Fibroblast of pulmonary artery (primary cell): ENCODE data around the gene SLC5A1.

ENCODE experiments used
- DNase-seq: peaks from one replicate; pipeline ENCODE4 v3.0.0-alpha.2; 2010; ENCODE audit warnings: low read depth
- H3K4me3 ChIP-seq: replicated peaks from 2 replicates; pipeline ENCODE4 v1.5.1; 2011; ENCODE audit warnings: low read depth, mild to moderate bottlenecking, control low read depth, low read length, moderate library complexity
- TF ChIP-seq, protein P1 (sequence below): IDR thresholded peaks from 2 replicates; pipeline ENCODE4 v1.5.1; 2011; ENCODE audit warnings: mild to moderate bottlenecking, control low read depth, low read length, inconsistent platforms; ENCODE audit errors: missing control alignments

SLC5A1 gene

DNA sequence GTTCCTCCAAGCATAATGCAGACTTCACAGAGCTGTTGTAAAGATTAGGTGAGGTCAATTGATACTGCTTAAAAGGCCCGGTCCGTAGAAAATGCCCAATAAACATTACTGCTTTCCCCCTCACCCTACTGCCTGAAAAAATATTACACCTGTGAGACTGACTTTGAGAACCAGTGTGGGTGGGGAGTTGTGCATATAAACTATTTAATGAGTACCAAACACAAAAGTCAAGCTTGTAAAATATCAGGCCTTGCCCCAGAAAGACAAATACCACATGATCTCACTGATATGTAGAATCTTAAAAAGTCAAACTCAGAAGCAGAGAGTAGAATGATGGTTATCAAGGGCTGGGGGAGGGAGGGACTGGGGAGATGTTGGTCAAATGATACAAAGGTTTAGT is 69.3 kb downstream of the SLC5A1 start:
- TF ChIP-seq, protein P1, sequence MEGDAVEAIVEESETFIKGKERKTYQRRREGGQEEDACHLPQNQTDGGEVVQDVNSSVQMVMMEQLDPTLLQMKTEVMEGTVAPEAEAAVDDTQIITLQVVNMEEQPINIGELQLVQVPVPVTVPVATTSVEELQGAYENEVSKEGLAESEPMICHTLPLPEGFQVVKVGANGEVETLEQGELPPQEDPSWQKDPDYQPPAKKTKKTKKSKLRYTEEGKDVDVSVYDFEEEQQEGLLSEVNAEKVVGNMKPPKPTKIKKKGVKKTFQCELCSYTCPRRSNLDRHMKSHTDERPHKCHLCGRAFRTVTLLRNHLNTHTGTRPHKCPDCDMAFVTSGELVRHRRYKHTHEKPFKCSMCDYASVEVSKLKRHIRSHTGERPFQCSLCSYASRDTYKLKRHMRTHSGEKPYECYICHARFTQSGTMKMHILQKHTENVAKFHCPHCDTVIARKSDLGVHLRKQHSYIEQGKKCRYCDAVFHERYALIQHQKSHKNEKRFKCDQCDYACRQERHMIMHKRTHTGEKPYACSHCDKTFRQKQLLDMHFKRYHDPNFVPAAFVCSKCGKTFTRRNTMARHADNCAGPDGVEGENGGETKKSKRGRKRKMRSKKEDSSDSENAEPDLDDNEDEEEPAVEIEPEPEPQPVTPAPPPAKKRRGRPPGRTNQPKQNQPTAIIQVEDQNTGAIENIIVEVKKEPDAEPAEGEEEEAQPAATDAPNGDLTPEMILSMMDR = no peak
- no peak for DNase-seq
- no peak overlapping the region for H3K4me3 ChIP-seq

DNA sequence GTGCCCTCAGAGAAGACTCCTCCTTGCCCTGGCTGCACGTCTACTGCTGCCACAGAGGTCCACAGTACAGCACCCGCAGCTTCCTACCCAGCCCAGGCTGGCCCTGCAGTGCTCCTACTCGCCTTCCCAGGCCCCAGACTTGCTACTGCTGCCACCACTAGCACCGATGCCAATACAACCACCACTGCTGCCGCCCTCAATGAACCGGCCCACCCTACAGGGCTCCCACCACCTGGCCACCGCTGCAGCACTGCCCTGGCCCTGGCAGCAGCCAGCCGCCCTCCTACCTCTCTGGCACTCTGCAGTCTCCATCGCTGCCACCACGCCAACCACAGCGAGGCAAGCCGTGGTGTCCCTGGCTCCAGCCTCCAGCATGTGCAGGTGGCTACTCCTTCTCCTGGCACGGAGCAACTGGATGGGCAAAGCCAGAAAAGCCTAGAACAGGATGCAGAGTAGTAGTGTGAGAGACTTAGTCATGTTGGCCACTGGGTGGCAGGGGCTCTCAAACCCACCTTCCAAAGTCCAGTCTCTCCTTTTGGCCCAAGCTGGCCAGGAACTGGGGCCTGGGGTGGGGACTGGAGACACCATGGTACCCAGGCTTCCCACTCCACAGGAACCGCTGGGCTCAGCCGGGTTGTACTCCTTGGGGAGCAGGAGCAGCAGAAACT is 76.6 kb downstream of the SLC5A1 start:
- H3K4me3 ChIP-seq = no peak overlapping the region
- no peak for DNase-seq
- TF ChIP-seq, protein P1 = no peak

DNA sequence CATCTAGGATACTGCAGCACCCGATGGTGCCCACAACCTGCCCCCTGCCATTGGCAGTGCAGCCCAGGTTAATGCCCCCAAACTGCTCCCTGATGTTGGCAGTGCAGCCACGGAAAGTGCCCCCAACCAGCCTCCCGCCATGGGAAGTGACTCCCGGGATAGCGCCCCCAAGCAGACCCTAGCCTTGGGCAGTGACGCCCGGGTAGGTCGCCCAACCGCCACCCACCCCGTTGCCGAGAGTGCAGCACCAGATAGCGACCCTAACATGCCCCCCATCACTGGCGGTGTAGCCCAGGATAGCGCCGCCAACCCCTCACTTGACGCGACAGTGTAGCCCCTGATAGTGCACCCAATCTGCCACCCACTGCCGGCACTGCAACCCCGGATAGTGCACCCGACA is 77.5 kb downstream of the SLC5A1 start:
- no peak for DNase-seq

DNA sequence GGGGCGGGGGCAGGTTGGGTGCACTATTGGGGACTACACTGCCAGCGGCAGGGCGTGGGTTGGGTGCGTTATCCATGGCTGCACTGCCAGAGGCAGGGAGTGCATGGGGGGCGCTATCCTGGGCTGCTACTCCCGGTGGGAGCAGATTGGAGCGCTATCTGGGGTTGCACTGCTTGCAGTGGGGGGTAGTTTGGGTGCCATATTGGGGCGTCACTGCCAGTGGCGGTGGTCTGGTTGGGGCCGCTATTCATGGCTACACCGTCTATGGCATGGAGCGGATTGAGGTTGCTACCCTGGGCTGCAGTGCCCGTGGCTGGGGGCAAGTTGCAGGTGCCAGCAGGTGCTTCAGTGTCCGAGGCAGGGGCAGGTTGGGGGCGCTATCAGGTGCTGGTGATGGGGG is 79.8 kb downstream of the SLC5A1 start:
- no peak overlapping the region for H3K4me3 ChIP-seq
- TF ChIP-seq, protein P1 = no peak
- no peak for DNase-seq

More for the DNA sequence above, 77.5 kb downstream of the SLC5A1 start:
- H3K4me3 ChIP-seq = no peak overlapping the region
- TF ChIP-seq, protein P1 = no peak

DNA sequence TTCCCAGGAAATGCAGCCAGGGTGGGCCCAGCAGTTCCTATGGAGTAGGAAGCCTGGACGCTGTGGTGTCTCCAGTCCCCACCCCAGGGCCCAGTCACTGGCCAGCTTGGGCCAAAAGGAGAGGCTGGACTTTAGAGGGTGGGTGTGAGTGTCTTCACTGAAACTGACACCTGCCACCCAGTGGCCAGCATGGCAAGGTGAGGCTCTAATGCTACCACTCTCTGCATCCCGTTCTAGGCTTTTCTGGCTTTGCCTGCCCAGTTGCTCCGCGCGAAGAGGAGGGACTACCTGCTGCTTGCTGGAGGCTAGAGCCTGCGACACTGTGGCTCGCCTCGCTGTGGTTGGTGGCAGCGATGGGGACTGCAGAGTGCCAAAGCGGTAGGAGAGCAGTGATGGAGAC is 80.6 kb downstream of the SLC5A1 start:
- no peak for DNase-seq
- TF ChIP-seq, protein P1 = no peak

DNA sequence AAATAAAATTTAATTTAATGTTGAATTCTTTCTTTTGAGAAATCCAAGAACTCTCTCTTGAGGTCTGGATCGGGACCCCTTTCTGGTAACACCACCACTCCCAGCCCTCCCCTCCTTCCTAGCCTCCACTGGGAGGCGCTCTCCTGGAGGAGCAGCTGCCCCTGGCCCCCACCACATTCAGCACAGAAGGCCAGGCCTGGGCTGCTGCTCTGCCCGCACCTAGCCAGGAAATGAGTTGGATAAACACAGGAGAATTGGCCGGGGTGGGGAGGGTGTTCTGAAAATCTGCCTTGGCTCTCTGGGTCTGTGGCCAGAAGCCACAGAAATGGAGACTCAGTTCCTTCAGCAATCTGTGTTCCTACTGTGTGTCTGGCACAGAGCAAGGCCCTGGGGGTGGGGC is 84.8 kb downstream of the SLC5A1 start:
- TF ChIP-seq, protein P1 = no peak
- no peak for DNase-seq
- no peak overlapping the region for H3K4me3 ChIP-seq

More for the DNA sequence above, 80.6 kb downstream of the SLC5A1 start:
- no peak overlapping the region for H3K4me3 ChIP-seq

DNA sequence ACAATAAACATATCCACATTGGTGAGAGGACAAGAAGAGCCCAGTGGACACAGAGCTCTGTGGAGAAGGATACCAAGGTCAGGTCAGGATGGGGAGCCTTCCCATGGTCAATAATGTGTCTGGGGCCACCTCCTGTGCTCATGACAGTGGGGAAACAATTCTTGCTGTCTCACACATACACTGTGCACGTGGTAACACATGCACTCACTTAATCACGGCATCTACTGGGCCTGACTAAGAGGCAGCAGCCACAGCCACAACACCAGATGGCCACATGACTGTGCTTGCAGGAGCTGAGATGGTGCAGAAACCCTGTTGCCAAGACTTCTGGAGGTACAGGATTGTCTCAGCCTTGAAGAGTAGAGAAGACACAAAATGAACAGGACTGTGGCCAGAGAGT is 87.4 kb downstream of the SLC5A1 start:
- no peak overlapping the region for H3K4me3 ChIP-seq
- TF ChIP-seq, protein P1 = no peak
- DNase-seq = no peak
